ENCODE measurements around the gene CMC2.

DNA sequence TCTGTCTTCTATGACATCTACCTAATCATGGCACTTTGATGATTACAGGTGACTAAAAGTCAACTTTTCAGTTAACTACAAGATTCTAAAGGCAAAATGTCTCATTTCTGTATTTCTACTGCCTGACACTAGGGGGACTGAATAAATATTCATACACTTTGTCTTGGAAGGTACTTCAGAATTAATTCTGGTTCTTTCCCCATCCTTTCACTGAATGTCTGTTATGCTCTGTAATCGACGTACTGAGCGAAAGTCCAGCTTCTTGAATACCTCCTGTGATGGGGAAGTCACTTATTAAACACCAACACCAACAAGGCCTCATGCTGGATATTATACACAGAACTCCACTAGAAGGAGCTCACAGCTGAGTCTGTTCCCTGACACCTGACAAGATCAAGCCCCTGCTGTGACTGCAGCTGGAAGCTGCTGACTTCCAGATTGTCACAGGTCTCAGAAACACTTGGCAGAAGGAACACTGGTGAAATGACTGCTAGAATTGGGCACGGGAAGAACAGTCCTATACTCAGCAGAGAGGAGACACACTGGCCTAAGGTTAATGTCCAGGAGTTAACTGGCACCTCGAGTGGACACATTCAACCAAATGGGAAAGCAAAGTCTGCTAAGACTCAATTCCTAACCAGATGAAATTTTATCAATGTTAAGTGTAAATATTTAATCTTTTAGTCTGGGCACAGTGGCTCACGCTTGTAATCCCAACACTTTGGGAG, 31.9 kb downstream of the CMC2 start:
- no peak for TF ChIP-seq POLR2AphosphoS5 (IDR thresholded peaks at IDR 0.05; ENCODE audit: insufficient read depth in 1 of 2, low read depth in 1 of 2)
- TF ChIP-seq, protein P1, sequence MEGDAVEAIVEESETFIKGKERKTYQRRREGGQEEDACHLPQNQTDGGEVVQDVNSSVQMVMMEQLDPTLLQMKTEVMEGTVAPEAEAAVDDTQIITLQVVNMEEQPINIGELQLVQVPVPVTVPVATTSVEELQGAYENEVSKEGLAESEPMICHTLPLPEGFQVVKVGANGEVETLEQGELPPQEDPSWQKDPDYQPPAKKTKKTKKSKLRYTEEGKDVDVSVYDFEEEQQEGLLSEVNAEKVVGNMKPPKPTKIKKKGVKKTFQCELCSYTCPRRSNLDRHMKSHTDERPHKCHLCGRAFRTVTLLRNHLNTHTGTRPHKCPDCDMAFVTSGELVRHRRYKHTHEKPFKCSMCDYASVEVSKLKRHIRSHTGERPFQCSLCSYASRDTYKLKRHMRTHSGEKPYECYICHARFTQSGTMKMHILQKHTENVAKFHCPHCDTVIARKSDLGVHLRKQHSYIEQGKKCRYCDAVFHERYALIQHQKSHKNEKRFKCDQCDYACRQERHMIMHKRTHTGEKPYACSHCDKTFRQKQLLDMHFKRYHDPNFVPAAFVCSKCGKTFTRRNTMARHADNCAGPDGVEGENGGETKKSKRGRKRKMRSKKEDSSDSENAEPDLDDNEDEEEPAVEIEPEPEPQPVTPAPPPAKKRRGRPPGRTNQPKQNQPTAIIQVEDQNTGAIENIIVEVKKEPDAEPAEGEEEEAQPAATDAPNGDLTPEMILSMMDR (IDR thresholded peaks at IDR 0.05) = no peak

All from vagina (tissue), 2 donors.